Midbrain (tissue), 1 donor: ENCODE results near the gene KCNB1.
"Not testable (repeated sequence)": the region's sequence is repeated elsewhere in the genome, so short reads cannot be mapped to it uniquely, and the experiment has no call there.

Experiments
- DNase-seq: peaks from one replicate; lab custom pipeline; 2025; lab: John Stamatoyannopoulos, UW

Gene KCNB1

GRCh38 chr20:49435639-49436038 lies 46.8 kb downstream of the KCNB1 start:
- DNase-seq, result no peak

GRCh38 chr20:49433333-49433732 lies 49.1 kb downstream of the KCNB1 start:
- no peak for DNase-seq

GRCh38 chr20:49432550-49432949 lies 49.9 kb downstream of the KCNB1 start:
- DNase-seq, result no peak

DNA sequence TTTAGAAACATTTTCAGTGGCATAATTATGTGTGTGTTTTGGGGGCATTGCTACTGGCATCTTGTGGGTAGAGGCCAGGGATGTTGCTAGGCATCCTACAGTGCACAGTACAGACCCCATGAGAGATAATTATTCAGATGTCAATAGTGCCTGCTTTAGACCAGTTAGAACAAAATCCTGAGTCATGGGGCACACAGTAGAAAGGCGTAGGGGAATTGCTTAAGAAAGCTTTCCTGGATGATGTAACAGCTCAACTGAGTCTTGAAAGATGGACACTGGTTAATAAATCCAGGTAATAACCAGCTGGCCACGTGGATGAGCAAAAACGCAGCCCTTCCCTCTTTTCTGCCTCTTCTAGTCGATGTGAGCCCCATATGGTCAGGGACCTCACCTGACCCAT lies 51.1 kb downstream of the KCNB1 start:
- no peak for DNase-seq

- DNase-seq, result no peak
Measured at GRCh38 chr20:49430320-49430719, 52.1 kb downstream of the KCNB1 start.

GRCh38 chr20:49427751-49428518 lies 54.5 kb downstream of the KCNB1 start:
- DNase-seq, result no peak

DNA sequence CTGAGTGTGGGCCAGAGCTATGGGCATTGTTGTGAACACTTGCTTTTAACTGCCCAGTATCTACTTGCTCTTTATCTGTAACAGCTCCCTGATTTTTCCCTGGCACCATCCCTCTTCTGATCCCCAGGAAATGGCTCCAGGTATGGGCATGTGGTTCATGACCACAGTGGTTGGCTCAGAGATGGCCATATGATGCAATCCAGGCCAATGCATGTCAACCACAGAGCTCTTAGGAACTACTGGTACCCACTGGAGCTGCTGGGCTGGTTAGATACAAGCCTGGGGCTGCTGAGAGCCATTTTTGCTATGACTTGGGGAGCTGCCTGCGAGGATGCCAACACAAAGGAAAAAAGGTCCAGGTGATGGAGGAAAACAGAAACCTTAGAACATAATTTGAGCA lies 55.6 kb downstream of the KCNB1 start:
- DNase-seq, result no peak

GRCh38 chr20:49426395-49426794 lies 56.1 kb downstream of the KCNB1 start:
- no peak for DNase-seq

- DNase-seq, result no peak
Measured at GRCh38 chr20:49424536-49424935, 57.9 kb downstream of the KCNB1 start.

GRCh38 chr20:49422161-49422560 lies 60.3 kb downstream of the KCNB1 start:
- no peak for DNase-seq

DNA sequence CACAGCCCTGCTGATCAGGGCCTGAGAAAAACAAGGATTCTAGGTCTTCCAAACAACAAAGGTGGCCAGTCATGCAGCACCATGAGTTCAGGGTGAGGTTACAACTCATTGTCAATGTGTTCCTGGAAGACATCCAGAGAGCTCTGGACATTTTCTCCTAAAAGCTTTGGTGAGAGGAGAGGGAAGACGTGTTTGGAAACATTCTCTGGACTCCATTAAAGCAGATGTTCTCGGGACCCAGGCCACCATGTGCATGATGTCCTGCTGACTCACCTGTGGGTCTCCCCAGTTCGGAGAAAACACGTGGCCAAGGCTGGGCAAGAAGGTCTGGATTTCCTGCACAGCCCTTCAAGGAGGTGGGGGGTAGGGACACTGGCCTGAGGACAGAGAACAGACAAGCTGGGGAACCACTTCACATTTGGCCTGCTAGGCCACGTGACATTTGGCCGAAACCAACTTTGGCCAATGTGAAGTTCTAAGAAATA lies 61.6 kb downstream of the KCNB1 start:
- DNase-seq, result no peak

DNA sequence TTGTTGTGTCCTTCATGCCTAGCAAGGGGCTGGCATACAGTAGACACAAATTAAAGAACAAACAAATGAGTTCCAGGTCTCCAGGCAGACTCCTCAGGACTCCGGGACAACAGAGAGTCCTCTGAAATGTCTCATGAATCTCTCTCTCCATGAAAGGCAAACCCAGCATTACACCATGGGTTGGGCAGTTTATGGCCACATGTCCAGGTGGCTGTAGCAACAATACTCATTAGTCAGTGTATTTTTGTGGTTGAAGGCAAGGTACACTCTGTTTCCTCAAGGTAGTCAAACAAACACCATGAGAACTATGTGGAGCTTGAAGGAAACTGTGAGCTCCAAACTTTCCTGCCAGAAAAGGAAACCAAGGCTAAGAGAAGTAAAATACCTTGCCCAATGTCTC lies 62.2 kb downstream of the KCNB1 start:
- DNase-seq, result no peak

DNA sequence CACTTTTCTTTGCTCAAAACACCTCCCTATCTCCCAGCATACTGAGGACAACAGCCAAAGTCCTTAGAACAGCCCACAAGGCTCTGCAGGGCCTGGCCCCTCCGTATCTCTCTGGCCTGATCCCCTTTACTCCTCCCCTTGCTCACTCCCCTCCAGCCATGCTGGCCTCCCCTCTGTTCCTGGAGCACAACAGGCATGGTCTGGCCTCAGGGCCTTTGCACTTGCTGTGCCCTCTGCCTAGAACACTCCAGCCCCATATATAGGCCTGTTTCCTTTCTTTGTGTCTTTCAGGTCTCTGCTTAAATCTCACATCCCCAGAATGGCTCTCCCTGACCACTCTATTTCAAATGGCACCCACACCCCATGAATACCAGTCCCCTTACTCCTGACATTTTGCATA lies 62.7 kb downstream of the KCNB1 start:
- DNase-seq, result no peak

- DNase-seq, result no peak
Measured at GRCh38 chr20:49418809-49419208, 63.7 kb downstream of the KCNB1 start.

- DNase-seq, result no peak
Measured at GRCh38 chr20:49417843-49418555, 64.5 kb downstream of the KCNB1 start.

DNA sequence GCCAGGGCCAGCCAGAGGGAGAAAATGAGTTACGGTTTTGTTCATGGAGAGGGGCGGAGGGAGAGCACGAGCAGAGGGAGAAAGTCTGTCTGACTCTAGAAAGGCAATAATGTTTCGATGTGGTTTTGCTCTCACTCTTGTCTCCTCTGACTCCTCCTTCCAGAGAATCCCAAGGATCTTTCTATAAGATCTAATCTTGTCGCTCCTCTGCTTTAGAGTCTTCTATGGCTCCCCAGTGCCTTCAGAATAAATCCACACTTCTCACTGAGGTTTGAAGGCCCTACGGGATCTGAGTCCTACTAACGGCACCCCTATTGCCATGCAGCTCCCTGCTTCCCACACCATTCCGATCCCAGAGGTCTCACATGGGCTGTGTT lies 66.8 kb downstream of the KCNB1 start:
- no peak for DNase-seq

- no peak for DNase-seq
Measured at GRCh38 chr20:49415005-49415667, 67.3 kb downstream of the KCNB1 start.

- DNase-seq, result no peak
Measured at GRCh38 chr20:49413677-49414076, 68.8 kb downstream of the KCNB1 start.

DNA sequence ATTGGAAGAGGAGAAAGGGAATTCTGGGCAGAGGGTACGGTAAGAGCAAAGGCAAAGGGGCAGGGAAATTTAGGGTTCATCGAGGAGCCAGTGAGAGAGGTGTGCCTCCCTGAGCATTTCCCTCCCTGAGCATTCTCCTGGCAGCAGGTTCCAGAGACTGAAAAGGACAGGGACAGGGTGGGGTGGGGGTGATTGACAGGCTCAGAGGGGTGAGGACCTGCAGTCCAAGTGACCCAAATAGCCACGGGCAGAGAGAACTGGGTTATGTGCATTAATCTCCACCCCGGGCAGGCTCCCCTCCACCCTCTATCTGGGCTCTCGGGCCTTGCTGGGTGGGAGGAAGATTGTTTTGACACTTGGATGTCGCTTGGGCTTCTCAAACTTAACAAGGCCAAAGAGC lies 69.5 kb downstream of the KCNB1 start:
- no peak for DNase-seq

- DNase-seq, result no peak
Measured at GRCh38 chr20:49412254-49412653, 70.2 kb downstream of the KCNB1 start.

- no peak for DNase-seq
Measured at GRCh38 chr20:49411221-49411925, 71.1 kb downstream of the KCNB1 start.

DNA sequence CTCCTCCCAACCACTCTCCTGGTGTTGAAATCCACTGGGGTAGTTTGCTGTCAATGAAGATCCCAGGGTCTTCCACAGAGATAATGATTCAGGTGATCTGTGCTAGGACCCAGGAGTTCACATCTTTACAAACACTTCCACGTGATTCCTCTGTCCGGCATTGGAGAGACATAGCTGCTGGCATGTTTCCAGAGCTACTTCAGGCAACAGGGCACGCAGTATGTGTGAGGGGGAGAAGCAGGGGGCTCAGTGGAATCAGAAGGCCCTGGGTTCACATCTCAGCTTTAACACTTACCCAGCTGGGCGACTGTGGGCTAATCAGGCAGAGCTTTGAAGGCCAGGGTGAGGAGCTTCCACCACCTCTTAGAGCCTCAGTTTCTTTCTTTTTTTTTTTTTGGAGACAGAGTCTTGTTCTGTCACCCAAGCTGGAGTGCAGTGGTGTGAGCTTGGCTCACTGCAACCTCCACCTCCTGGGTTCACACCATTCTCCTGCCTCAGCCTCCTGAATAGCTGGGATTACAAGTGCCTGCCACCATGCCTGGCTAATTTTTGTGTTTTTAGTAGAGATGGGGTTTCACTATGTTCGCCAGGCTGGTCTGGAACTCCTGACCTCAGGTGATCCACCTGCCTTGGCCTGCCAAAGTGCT lies 72.4 kb downstream of the KCNB1 start:
- not testable (repeated sequence) for DNase-seq
